ENCODE data around the gene KLF3. TPM values are rescaled to one million over a fixed set of nuclear protein-coding genes. Genes with fewer than 3 reads are reported as not detected.

Gene KLF3
- total RNA-seq, 1 experiment from 2014 or later = 14.6 TPM

DNA sequence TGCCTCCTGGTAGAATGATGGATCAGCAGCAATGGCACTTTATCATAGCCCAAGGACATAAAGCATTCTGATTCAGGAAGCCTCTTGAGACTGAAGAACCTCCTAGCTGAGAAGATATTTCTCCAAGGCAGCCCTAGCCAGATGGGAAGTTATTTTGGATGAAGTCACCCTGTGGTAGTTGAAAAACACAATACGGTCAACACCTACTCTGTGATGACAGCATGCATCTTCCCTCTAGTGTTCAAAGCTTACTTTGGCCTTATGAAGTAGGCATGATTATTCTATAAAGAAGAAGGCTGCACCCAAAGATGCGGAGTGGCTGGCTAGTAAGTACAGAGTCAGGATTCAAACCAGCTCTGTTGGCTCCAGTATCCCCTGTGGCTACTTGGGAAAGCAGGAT, 70.9 kb downstream of the KLF3 start:
- TF ChIP-seq EZH2 (IDR thresholded peaks at IDR 0.05; ENCODE audit: low read length, unreplicated experiment) (no peak), EZH2phosphoT487 (IDR thresholded peaks at IDR 0.05; ENCODE audit: borderline replicate concordance, low read length) (no peak)
- TF ChIP-seq, protein P1, sequence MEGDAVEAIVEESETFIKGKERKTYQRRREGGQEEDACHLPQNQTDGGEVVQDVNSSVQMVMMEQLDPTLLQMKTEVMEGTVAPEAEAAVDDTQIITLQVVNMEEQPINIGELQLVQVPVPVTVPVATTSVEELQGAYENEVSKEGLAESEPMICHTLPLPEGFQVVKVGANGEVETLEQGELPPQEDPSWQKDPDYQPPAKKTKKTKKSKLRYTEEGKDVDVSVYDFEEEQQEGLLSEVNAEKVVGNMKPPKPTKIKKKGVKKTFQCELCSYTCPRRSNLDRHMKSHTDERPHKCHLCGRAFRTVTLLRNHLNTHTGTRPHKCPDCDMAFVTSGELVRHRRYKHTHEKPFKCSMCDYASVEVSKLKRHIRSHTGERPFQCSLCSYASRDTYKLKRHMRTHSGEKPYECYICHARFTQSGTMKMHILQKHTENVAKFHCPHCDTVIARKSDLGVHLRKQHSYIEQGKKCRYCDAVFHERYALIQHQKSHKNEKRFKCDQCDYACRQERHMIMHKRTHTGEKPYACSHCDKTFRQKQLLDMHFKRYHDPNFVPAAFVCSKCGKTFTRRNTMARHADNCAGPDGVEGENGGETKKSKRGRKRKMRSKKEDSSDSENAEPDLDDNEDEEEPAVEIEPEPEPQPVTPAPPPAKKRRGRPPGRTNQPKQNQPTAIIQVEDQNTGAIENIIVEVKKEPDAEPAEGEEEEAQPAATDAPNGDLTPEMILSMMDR (conservative IDR thresholded peaks at IDR 0.05; ENCODE audit: low read depth, low read length) = no peak
- no peak overlapping the region for H3K27ac ChIP-seq (ENCODE audit: low read length)
- BruUV-seq (replicated peaks) = no TSS peak
- intact Hi-C loops (cut with micrococcal nuclease) = no loop called here
- H3K79me2 ChIP-seq (ENCODE audit: low read length) = no peaks in the 10 kb centered on the region
- CTCF ChIA-PET = no interaction called here
- H3K4me2 ChIP-seq (ENCODE audit: low read length) = no peak overlapping the region
- no peaks in the 10 kb centered on the region; the same call in 1 of the 2 replicates for H3K36me3 ChIP-seq (ENCODE audit: low read depth, low read length)
- H3K9me2 ChIP-seq (replicated peaks; ENCODE audit: low read length) = no peaks in the 10 kb centered on the region
- H3K9ac ChIP-seq (ENCODE audit: low read length) = no peak overlapping the region
- POLR2A ChIA-PET (ENCODE audit: unreplicated experiment) = no interaction called here
- H3K4me1 ChIP-seq (ENCODE audit: insufficient read depth, low read length) = peaks cover 6% of the 10 kb centered on the region
- no peaks in the 10 kb centered on the region for H3F3A ChIP-seq (ENCODE audit: low read length, unreplicated experiment)
- no peaks in the 10 kb centered on the region for H4K20me1 ChIP-seq (ENCODE audit: low read length)
- no peaks in the 10 kb centered on the region for H3K9me3 ChIP-seq (ENCODE audit: low read length)
- DNase-seq = no peak
- no peak overlapping the region for H2AFZ ChIP-seq (ENCODE audit: low read length)
- H3K4me3 ChIP-seq (ENCODE audit: low read length) = no peak overlapping the region
- H3K27me3 ChIP-seq (ENCODE audit: low read length) = no peaks in the 10 kb centered on the region
- no peak for ATAC-seq

DNA sequence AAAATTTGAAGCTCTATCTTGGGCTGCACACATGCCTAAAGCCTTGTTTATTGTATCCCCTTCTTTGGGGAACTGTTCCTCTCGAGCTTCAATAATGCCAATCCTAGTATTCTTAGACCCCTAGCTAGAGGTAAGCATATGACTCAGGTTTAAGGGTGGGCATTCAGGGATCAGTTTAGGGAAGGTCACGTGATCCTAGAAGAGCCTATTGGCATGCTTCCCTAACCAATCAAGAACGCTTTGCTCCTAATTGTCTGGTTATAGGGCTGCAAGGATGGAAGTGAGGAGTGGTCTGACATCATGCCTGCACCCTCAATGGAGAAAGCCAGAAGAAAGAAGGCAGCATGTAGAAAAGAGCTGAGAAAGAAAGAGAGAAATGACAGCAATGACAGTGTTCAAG, 71.9 kb downstream of the KLF3 start:
- Histone ChIP-seq H3K4me1 (ENCODE audit: insufficient read depth, low read length) (peaks cover 2% of the 10 kb centered on the region), H3K79me2 (ENCODE audit: low read length) (no peaks in the 10 kb centered on the region), H3K36me3 (ENCODE audit: low read depth, low read length) (no peaks in the 10 kb centered on the region; the same call in 1 of the 2 replicates), H3K27ac (ENCODE audit: low read length) (no peak overlapping the region), H3K9ac (ENCODE audit: low read length) (no peak overlapping the region), H4K20me1 (ENCODE audit: low read length) (no peaks in the 10 kb centered on the region), H3K9me2 (replicated peaks; ENCODE audit: low read length) (no peaks in the 10 kb centered on the region), H3F3A (ENCODE audit: low read length, unreplicated experiment) (no peaks in the 10 kb centered on the region), H2AFZ (ENCODE audit: low read length) (no peak overlapping the region), H3K9me3 (ENCODE audit: low read length) (no peaks in the 10 kb centered on the region), H3K4me3 (ENCODE audit: low read length) (no peak overlapping the region), H3K27me3 (ENCODE audit: low read length) (no peaks in the 10 kb centered on the region), H3K4me2 (ENCODE audit: low read length) (no peak overlapping the region)
- intact Hi-C loops (cut with micrococcal nuclease) = no loop called here
- CTCF ChIA-PET = no interaction called here
- TF ChIP-seq EZH2phosphoT487 (IDR thresholded peaks at IDR 0.05; ENCODE audit: borderline replicate concordance, low read length) (no peak), EZH2 (IDR thresholded peaks at IDR 0.05; ENCODE audit: low read length, unreplicated experiment) (no peak)
- TF ChIP-seq, protein P1 (conservative IDR thresholded peaks at IDR 0.05; ENCODE audit: low read depth, low read length) = no peak
- ATAC-seq (no peak), DNase-seq (no peak)
- POLR2A ChIA-PET (ENCODE audit: unreplicated experiment) = no interaction called here
- no TSS peak for BruUV-seq (replicated peaks)

DNA sequence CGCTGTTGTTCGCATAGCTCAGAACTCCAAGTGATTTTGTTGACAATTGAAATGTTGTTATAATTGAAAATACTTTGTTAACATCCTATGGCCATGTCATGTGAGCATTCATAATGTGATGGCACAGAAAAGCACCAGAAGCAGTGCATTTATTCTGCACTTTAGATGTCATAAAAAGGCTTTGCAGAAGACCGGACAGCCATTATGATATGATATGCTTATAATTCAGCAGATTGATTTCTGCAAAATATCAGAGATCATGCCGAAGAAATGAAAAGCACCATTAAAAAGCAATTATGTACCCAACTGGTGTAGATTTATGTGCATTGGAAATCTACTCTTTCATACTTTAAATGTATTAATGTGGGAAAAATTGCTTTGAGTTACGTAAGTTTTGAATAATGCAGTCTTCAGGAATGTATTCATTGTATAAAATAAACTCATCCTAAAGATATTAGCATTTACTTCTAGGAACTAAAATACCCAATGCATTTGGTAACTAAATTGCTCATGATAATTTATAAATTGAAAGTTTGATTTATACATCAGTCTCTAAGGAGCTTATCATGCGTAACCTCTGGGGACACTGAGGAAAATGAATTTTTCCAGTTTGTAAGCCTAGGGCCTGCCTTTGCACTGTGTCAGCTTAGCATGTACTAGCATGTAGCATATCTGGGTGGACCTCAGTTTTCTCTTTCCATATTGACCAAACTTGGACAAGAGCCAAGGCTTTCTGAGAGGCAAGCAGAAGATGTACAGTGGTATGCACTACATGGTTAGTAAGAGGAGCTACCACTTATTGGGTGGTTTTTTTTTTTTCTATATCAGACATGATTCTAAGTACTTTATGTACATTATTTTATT, 75.2 kb downstream of the KLF3 start:
- TF ChIP-seq EZH2 (IDR thresholded peaks at IDR 0.05; ENCODE audit: low read length, unreplicated experiment) = no peak
- TF ChIP-seq EZH2phosphoT487 (IDR thresholded peaks at IDR 0.05; ENCODE audit: borderline replicate concordance, low read length) = no peak
- TF ChIP-seq, protein P1 (conservative IDR thresholded peaks at IDR 0.05; ENCODE audit: low read depth, low read length) = no peak
- Histone ChIP-seq H3K9ac (ENCODE audit: low read length) (no peak overlapping the region), H3K9me2 (replicated peaks; ENCODE audit: low read length) (no peaks in the 10 kb centered on the region), H3K9me3 (ENCODE audit: low read length) (no peaks in the 10 kb centered on the region), H3K4me3 (ENCODE audit: low read length) (no peak overlapping the region), H4K20me1 (ENCODE audit: low read length) (no peaks in the 10 kb centered on the region), H3F3A (ENCODE audit: low read length, unreplicated experiment) (no peaks in the 10 kb centered on the region), H3K27ac (ENCODE audit: low read length) (no peak overlapping the region), H2AFZ (ENCODE audit: low read length) (no peak overlapping the region), H3K4me2 (ENCODE audit: low read length) (no peak overlapping the region), H3K79me2 (ENCODE audit: low read length) (no peaks in the 10 kb centered on the region), H3K36me3 (ENCODE audit: low read depth, low read length) (no peaks in the 10 kb centered on the region), H3K27me3 (ENCODE audit: low read length) (no peaks in the 10 kb centered on the region), H3K4me1 (ENCODE audit: insufficient read depth, low read length) (no peaks in the 10 kb centered on the region)
- no TSS peak for BruUV-seq (replicated peaks)
- ChIA-PET POLR2A (ENCODE audit: unreplicated experiment) (no interaction called here), CTCF (no interaction called here)
- DNase-seq (no peak), ATAC-seq (no peak)
- intact Hi-C loops (cut with micrococcal nuclease) = no loop called here
